Stimulated activated CD8-positive, alpha-beta memory T cell treated with anti-CD3 and anti-CD28 coated beads, Interleukin-15, amount 100 ng/mL, for 1 hour (primary cell): ENCODE measurements around the gene KAT2A.
"Not testable (repeated sequence)": the region's sequence is repeated elsewhere in the genome, so short reads cannot be mapped to it uniquely, and the experiment has no call there.

Experiments
- DNase-seq: peaks from one replicate; pipeline ENCODE4 v3.0.0-alpha.2; 2020; ENCODE audit warnings: low read depth

KAT2A gene

GRCh38 chr17:42120770-42121769 lies at the start of gene KAT2A:
Gene KAT2A, minus strand, starts transcription at chr17:42121367. Its CDS starts 63 bp downstream, at chr17:42121304.
- peak; percentile 54 for DNase-seq

- DNase-seq, result no peak
Measured at GRCh38 chr17:42169351-42169750, 48.2 kb upstream of the KAT2A start.

GRCh38 chr17:42167807-42168206 lies 46.6 kb upstream of the KAT2A start:
- no peak for DNase-seq

- no peak for DNase-seq
Measured at GRCh38 chr17:42166196-42166763, 45.1 kb upstream of the KAT2A start.

- DNase-seq, result no peak
Measured at GRCh38 chr17:42165751-42166150, 44.6 kb upstream of the KAT2A start.

- DNase-seq, result no peak
Measured at GRCh38 chr17:42163696-42164407, 42.7 kb upstream of the KAT2A start.

GRCh38 chr17:42163113-42163512 lies 41.9 kb upstream of the KAT2A start:
- DNase-seq, result no peak

GRCh38 chr17:42160531-42160910 lies 39.4 kb upstream of the KAT2A start:
- DNase-seq, result no peak

GRCh38 chr17:42159796-42160530 lies 38.8 kb upstream of the KAT2A start:
- DNase-seq, result no peak

GRCh38 chr17:42155614-42156045 lies 34.5 kb upstream of the KAT2A start:
- DNase-seq, result no peak

GRCh38 chr17:42153919-42154742 lies 33.0 kb upstream of the KAT2A start:
- DNase-seq, result no peak

- DNase-seq, result no peak
Measured at GRCh38 chr17:42146911-42147607, 25.9 kb upstream of the KAT2A start.

GRCh38 chr17:42143138-42143537 lies 22.0 kb upstream of the KAT2A start:
- not testable (repeated sequence) for DNase-seq

- no peak for DNase-seq
Measured at GRCh38 chr17:42142371-42142896, 21.3 kb upstream of the KAT2A start.

GRCh38 chr17:42141382-42141781 lies 20.2 kb upstream of the KAT2A start:
- no peak for DNase-seq

- DNase-seq, result not testable (repeated sequence)
Measured at GRCh38 chr17:42140690-42141089, 19.5 kb upstream of the KAT2A start.

GRCh38 chr17:42138749-42139492 lies 17.8 kb upstream of the KAT2A start:
- DNase-seq, result no peak

GRCh38 chr17:42136654-42137051 lies 15.5 kb upstream of the KAT2A start:
- no peak for DNase-seq
